Naive thymus-derived CD8-positive, alpha-beta T cell (primary cell): ENCODE data around the gene DQX1. TPM values are rescaled to one million over a fixed set of nuclear protein-coding genes. Genes with fewer than 3 reads are reported as not detected.

Experiments used
- ATAC-seq, 2 donors: fragments of 150-1000 bp; cut with Tn5 transposase in 1 of 2; sonication (Bioruptor Pico), chemical (Tn5 transposase) in 1 of 2; 1 replicate in 1 of 2; 2 replicates in 1 of 2; pipeline ENCODE4 v1.10.0; 2021; ENCODE audit warnings: mild to moderate bottlenecking in 2 of 2, moderate library complexity in 2 of 2
- POLR2A ChIA-PET: fragments of 350-600 bp; sonication (Branson Sonifier 250); formaldehyde crosslinking; loops from one replicate; lab custom pipeline; 2021; ENCODE audit warnings: antibody characterized with exemption; lab: Charles Lee
- DNase-seq, 10 donors: peaks; one replicate each; pipeline versions ENCODE4 v3.0.0 to v3.0.0-alpha.2; 2020 to 2022
- H3K27ac Mint-ChIP-seq, 10 donors: one replicate each; pipeline ENCODE4 v1.8.0; 2020 to 2022; ENCODE audit warnings: mild to moderate bottlenecking in 10 of 10, mixed read lengths in 10 of 10, moderate library complexity in 4 of 10, inconsistent platforms in 1 of 10
- H3K27me3 Mint-ChIP-seq, 5 donors: one replicate each; pipeline ENCODE4 v1.8.0; 2021 to 2022; ENCODE audit warnings: mixed read lengths in 5 of 5
- H3K36me3 Mint-ChIP-seq, 3 donors: one replicate each; pipeline ENCODE4 v1.8.0; 2020 to 2022; ENCODE audit warnings: mixed read lengths in 3 of 3, mild to moderate bottlenecking in 2 of 3, inconsistent platforms in 1 of 3
- H3K4me1 Mint-ChIP-seq, 4 donors: one replicate each; pipeline ENCODE4 v1.8.0; 2021 to 2022; ENCODE audit warnings: mixed read lengths in 4 of 4
- H3K4me3 Mint-ChIP-seq, 10 donors: one replicate each; pipeline ENCODE4 v1.8.0; 2020 to 2022; ENCODE audit warnings: mild to moderate bottlenecking in 10 of 10, mixed read lengths in 10 of 10, moderate library complexity in 6 of 10, inconsistent platforms in 1 of 10
- H3K9me3 Mint-ChIP-seq, 9 donors: one replicate each; pipeline ENCODE4 v1.8.0; 2020 to 2022; ENCODE audit warnings: mixed read lengths in 9 of 9, mild to moderate bottlenecking in 3 of 9, inconsistent platforms in 1 of 9, moderate library complexity in 1 of 9
- polyA plus RNA-seq, 3 donors: library from polyadenylated mRNA; unstranded; fragments of 300-500 nt; fragmentation: Illumina TruSeq; gene quantifications; one replicate each; pipeline ENCODE4 v1.2.3, GENCODE V29; 2021
- total RNA-seq, 8 experiments: library from RNA in 2 of 8; stranded (reverse) in 2 of 8; gene quantifications; one replicate each; pipeline ENCODE4 v1.2.3 and lab custom pipeline; 2021 to 2026

Gene DQX1, protein sequence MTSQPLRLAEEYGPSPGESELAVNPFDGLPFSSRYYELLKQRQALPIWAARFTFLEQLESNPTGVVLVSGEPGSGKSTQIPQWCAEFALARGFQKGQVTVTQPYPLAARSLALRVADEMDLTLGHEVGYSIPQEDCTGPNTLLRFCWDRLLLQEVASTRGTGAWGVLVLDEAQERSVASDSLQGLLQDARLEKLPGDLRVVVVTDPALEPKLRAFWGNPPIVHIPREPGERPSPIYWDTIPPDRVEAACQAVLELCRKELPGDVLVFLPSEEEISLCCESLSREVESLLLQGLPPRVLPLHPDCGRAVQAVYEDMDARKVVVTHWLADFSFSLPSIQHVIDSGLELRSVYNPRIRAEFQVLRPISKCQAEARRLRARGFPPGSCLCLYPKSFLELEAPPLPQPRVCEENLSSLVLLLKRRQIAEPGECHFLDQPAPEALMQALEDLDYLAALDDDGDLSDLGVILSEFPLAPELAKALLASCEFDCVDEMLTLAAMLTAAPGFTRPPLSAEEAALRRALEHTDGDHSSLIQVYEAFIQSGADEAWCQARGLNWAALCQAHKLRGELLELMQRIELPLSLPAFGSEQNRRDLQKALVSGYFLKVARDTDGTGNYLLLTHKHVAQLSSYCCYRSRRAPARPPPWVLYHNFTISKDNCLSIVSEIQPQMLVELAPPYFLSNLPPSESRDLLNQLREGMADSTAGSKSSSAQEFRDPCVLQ
- total RNA-seq = under 1 TPM; 0.36 to 0.81 TPM
- polyA plus RNA-seq = not detected
- 0 to 0.52 (median 0.33) reads per million in 6 experiments for total RNA-seq (lab: John Stamatoyannopoulos, UW)

- Mint-ChIP-seq H3K4me3 (peak within 1 kb of the TSS in 5 of 10 donors; percentile 18 to 70 (median 22)), H3K4me1 (peaks cover 12 to 34% (median 28%) of the 10 kb centered on the region in 4 donors), H3K36me3 (peaks cover 4 to 27% (median 16%) of the 10 kb centered on the region in 3 donors), H3K27me3 (peaks cover 0 to 10% (median 2%) of the 10 kb centered on the region in 5 donors), H3K27ac (peak within 1 kb of the TSS in 6 of 10 donors; percentile 18 to 78 (median 56)), H3K9me3 (no peaks in the 10 kb centered on the region)
- POLR2A ChIA-PET = interaction anchor here (1.0 to 2.1 kb wide), 5 partner anchors 18 to 68 kb away, joined by 4 to 9 read pairs (median 4); partner anchors contain the start of genes CCDC142, LBX2, MRPL53 and TTC31
- ATAC-seq = no peak
- DNase-seq = no peak
Measured at GRCh38 chr2:74525717-74526648, at the start of gene DQX1. Gene DQX1 (minus strand): TSS chr2:74526231. CDS start chr2:74525729, 502 bp downstream.

DNA sequence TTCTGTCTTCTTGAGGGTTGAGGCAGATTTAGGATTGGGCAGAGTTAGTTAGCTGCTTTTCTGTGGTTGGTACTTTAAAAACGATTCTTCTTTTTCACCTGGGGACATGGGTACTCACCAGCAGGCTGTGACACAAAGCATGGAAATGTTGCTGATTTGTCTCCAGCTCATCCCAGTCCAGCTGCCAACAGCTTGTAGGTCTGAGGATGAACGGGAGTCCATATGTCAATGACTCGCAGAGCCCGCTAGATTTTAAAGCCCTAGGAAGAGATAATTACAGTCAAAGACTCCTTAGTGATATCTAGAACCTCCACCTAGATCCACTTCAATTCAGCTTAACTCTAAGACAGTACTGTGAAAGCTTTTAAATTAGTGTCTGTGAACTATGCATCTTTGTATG lies 49.3 kb upstream of the DQX1 start:
- Mint-ChIP-seq H3K4me1 (peaks cover 8 to 34% (median 16%) of the 10 kb centered on the region in 4 donors), H3K27ac (peak overlapping the region in 1 of 10 donors; percentile 36), H3K36me3 (no peaks in the 10 kb centered on the region), H3K4me3 (no peak overlapping the region), H3K9me3 (peaks cover 0 to 10% (median 0%) of the 10 kb centered on the region in 9 donors), H3K27me3 (peaks cover 4 to 9% (median 7%) of the 10 kb centered on the region in 5 donors)
- DNase-seq (no peak), ATAC-seq (no peak)
- POLR2A ChIA-PET = no interaction called here

GRCh38 chr2:74573747-74574562 lies 47.9 kb upstream of the DQX1 start:
- DNase-seq (peak in 2 of 10 donors; percentile 38 to 40), ATAC-seq (peak; percentile 91 to 93)
- peaks cover 0 to 8% (median 2%) of the 10 kb centered on the region in 5 donors for H3K27me3 Mint-ChIP-seq
- H3K4me1 Mint-ChIP-seq = peaks cover 8 to 34% (median 16%) of the 10 kb centered on the region in 4 donors
- H3K27ac Mint-ChIP-seq = peak overlapping the region; percentile 24 to 91 (median 80)
- H3K9me3 Mint-ChIP-seq = peaks cover 0 to 10% (median 0%) of the 10 kb centered on the region in 9 donors
- no peaks in the 10 kb centered on the region for H3K36me3 Mint-ChIP-seq
- POLR2A ChIA-PET = interaction anchor here (0.8 kb wide), 1 partner anchor 14 kb away, joined by 3 read pairs; no protein-coding TSS in a partner anchor
- peak overlapping the region; percentile 60 to 77 (median 71) for H3K4me3 Mint-ChIP-seq

- peaks cover 0 to 10% (median 0%) of the 10 kb centered on the region in 9 donors for H3K9me3 Mint-ChIP-seq
- H3K4me3 Mint-ChIP-seq = no peak overlapping the region
- H3K27me3 Mint-ChIP-seq = peaks cover 5 to 13% (median 11%) of the 10 kb centered on the region in 5 donors
- H3K4me1 Mint-ChIP-seq = peaks cover 8 to 31% (median 16%) of the 10 kb centered on the region in 4 donors
- DNase-seq = no peak
- POLR2A ChIA-PET = no interaction called here
- ATAC-seq = no peak
- H3K27ac Mint-ChIP-seq = no peak overlapping the region
- H3K36me3 Mint-ChIP-seq = no peaks in the 10 kb centered on the region
Measured at GRCh38 chr2:74572178-74572925, 46.3 kb upstream of the DQX1 start.

GRCh38 chr2:74571058-74571457 lies 45.0 kb upstream of the DQX1 start:
- no peak overlapping the region for H3K27ac Mint-ChIP-seq
- DNase-seq (no peak), ATAC-seq (no peak)
- POLR2A ChIA-PET = no interaction called here
- H3K9me3 Mint-ChIP-seq = peaks cover 0 to 10% (median 0%) of the 10 kb centered on the region in 9 donors
- H3K4me3 Mint-ChIP-seq = no peak overlapping the region
- H3K4me1 Mint-ChIP-seq = peaks cover 8 to 22% (median 16%) of the 10 kb centered on the region in 4 donors
- no peaks in the 10 kb centered on the region for H3K36me3 Mint-ChIP-seq
- H3K27me3 Mint-ChIP-seq = peaks cover 7 to 14% (median 11%) of the 10 kb centered on the region in 5 donors

DNA sequence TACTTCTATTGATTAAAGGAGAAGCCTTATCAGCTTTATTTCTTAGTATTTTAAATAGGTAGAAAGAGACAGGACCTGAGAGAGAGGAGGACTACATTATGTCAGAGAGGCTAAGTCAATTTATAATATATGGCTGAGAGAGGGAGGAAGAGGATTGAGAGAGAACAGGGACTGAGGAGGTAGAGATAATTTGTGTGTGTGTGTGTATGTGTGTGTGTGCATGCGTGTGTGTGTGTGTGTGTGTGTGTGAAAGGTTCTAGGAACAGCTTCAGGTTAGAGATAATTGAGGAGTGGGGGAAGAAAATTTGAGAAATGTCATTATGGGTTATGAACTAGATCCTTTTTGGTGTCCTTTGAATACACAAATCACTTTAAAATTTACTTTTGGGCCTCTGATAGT lies 43.7 kb upstream of the DQX1 start:
- ATAC-seq (no peak), DNase-seq (no peak)
- Mint-ChIP-seq H3K4me1 (peaks cover 8 to 19% (median 14%) of the 10 kb centered on the region in 4 donors), H3K36me3 (no peaks in the 10 kb centered on the region), H3K27ac (no peak overlapping the region), H3K27me3 (peaks cover 7 to 18% (median 11%) of the 10 kb centered on the region in 5 donors), H3K4me3 (no peak overlapping the region), H3K9me3 (peaks cover 0 to 6% (median 0%) of the 10 kb centered on the region in 9 donors)
- POLR2A ChIA-PET = no interaction called here

GRCh38 chr2:74567881-74568280 lies 41.9 kb upstream of the DQX1 start:
- DNase-seq (no peak), ATAC-seq (no peak)
- H3K36me3 Mint-ChIP-seq = no peaks in the 10 kb centered on the region
- no peak overlapping the region for H3K4me3 Mint-ChIP-seq
- no peak overlapping the region for H3K27ac Mint-ChIP-seq
- H3K9me3 Mint-ChIP-seq = no peaks in the 10 kb centered on the region
- POLR2A ChIA-PET = no interaction called here
- H3K4me1 Mint-ChIP-seq = peaks cover 0 to 6% (median 0%) of the 10 kb centered on the region in 4 donors
- H3K27me3 Mint-ChIP-seq = peaks cover 7 to 29% (median 25%) of the 10 kb centered on the region in 5 donors

GRCh38 chr2:74566754-74567085 lies 40.7 kb upstream of the DQX1 start:
- Mint-ChIP-seq H3K36me3 (no peaks in the 10 kb centered on the region), H3K9me3 (no peaks in the 10 kb centered on the region), H3K4me3 (no peak overlapping the region), H3K4me1 (peaks cover 0 to 4% (median 0%) of the 10 kb centered on the region in 4 donors), H3K27ac (no peak overlapping the region), H3K27me3 (peaks cover 13 to 39% (median 36%) of the 10 kb centered on the region in 5 donors)
- ATAC-seq = no peak
- POLR2A ChIA-PET = interaction anchor here (0.8 kb wide), 1 partner anchor 11 kb away, joined by 3 read pairs; no protein-coding TSS in a partner anchor
- DNase-seq = no peak

- Mint-ChIP-seq H3K4me1 (peaks cover 0 to 4% (median 0%) of the 10 kb centered on the region in 4 donors), H3K27ac (peak overlapping the region in 1 of 10 donors; percentile 10), H3K9me3 (no peaks in the 10 kb centered on the region), H3K4me3 (no peak overlapping the region), H3K27me3 (peaks cover 14 to 44% (median 41%) of the 10 kb centered on the region in 5 donors), H3K36me3 (no peaks in the 10 kb centered on the region)
- no peak for ATAC-seq
- no peak for DNase-seq
- POLR2A ChIA-PET = no interaction called here
Measured at GRCh38 chr2:74566076-74566753, 40.2 kb upstream of the DQX1 start.

DNA sequence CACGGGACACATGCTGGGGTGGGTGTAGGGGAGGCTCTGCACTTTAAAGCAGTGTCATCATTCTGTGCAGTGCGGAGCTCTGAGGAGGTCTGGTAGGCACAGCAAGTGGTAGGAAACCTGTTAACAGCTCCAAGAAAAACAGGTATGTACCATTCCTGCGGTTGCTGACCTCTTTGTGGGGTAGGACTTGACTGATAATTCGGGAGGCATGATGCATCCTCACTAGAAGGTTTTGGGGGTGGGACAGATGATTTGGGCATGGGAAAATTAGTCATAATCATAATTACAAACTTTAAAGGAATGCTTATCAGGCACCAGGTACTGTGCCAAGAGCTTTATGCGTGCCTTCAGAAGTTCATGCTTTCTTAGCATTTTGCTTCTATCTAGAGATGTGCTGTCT lies 38.2 kb upstream of the DQX1 start:
- POLR2A ChIA-PET = no interaction called here
- H3K9me3 Mint-ChIP-seq = no peaks in the 10 kb centered on the region
- no peak for DNase-seq
- H3K4me3 Mint-ChIP-seq = no peak overlapping the region
- H3K36me3 Mint-ChIP-seq = no peaks in the 10 kb centered on the region
- no peak for ATAC-seq
- peaks cover 17 to 55% (median 52%) of the 10 kb centered on the region in 5 donors for H3K27me3 Mint-ChIP-seq
- H3K4me1 Mint-ChIP-seq = peaks cover 0 to 4% (median 2%) of the 10 kb centered on the region in 4 donors
- no peak overlapping the region for H3K27ac Mint-ChIP-seq
